Upper lobe of left lung (tissue), 6 donors: Measurements from ENCODE around the gene PHGDH. TPM values are rescaled to one million over a fixed set of nuclear protein-coding genes. Genes with fewer than 3 reads are reported as not detected.

Experiments
- ATAC-seq, 2 donors: fragments of 200-7000 bp; cut with Tn5 transposase; one replicate each; pipeline ENCODE4 v1.9.1; 2022; ENCODE audit warnings: mild to moderate bottlenecking in 2 of 2, moderate library complexity in 2 of 2; ENCODE audit not compliant: low FRiP score in 2 of 2
- DNase-seq, 2 donors: peaks; one replicate each; pipeline ENCODE4 v3.0.0-alpha.2; 2019 to 2020
- H3K27ac ChIP-seq, 4 donors: fragments of 200-600 bp; sonication (generic); one replicate each; pipeline ENCODE4 v1.5.1; 2016 to 2019
- H3K27me3 ChIP-seq, 4 donors: fragments of 200-600 bp; sonication (generic); one replicate each; pipeline ENCODE4 v1.5.1; 2017 to 2019
- H3K36me3 ChIP-seq, 4 donors: fragments of 200-600 bp; sonication (generic); one replicate each; pipeline ENCODE4 v1.5.1; 2016 to 2019
- H3K4me1 ChIP-seq, 4 donors: fragments of 200-600 bp; sonication (generic); one replicate each; pipeline ENCODE4 v1.5.1; 2018 to 2019
- H3K4me3 ChIP-seq, 4 donors: fragments of 200-600 bp; sonication (generic); one replicate each; pipeline ENCODE4 v1.5.1; 2017 to 2019; ENCODE audit warnings: mild to moderate bottlenecking in 2 of 4, moderate library complexity in 1 of 4
- H3K9me3 ChIP-seq, 4 donors: fragments of 200-600 bp; sonication (generic); one replicate each; pipeline ENCODE4 v1.5.1; 2018 to 2019
- EP300 ChIP-seq, 4 donors: sonication (generic); formaldehyde crosslinking; IDR thresholded peaks; one replicate each; pipeline ENCODE4 v1.5.1; 2017; ENCODE audit warnings: antibody characterized with exemption in 4 of 4, control low read depth in 2 of 4
- POLR2A ChIP-seq, 4 donors: fragments of 450-650 bp; IDR thresholded peaks; one replicate each; pipeline ENCODE4 v1.5.1; 2016 to 2017; ENCODE audit warnings: antibody characterized with exemption in 4 of 4, mild to moderate bottlenecking in 2 of 4
- POLR2AphosphoS5 ChIP-seq, 2 donors: sonication (generic); formaldehyde crosslinking; IDR thresholded peaks; one replicate each; pipeline ENCODE4 v1.5.1; 2017; ENCODE audit warnings: antibody characterized with exemption in 2 of 2
- WGBS, 2 donors: methylation state at CpG; one replicate each; pipeline ENCODE4 v1.1.5; 2017 to 2018; 5-methylcytosine and 5-hydroxymethylcytosine counted together
- total RNA-seq, 6 donors: library from RNA; depleted of rRNA in 4 of 6; stranded (reverse); fragments of >200 nt in 4 of 6; gene quantifications; one replicate each; pipeline versions ENCODE4 v1.1.0 to v1.2.1, GENCODE V29; 2016 to 2021
- TF ChIP-seq, protein P1 (sequence below), 6 experiments: fragments of 450-650 bp in 4 of 6; fragments of 200-600 bp in 2 of 6; sonication (generic) in 2 of 6; IDR thresholded peaks; one replicate each; pipeline ENCODE4 v1.5.1; 2016 to 2019; ENCODE audit warnings: antibody characterized with exemption in 6 of 6
- donor health status: DM: no; HTN: no; CAD: no; lungs with moderate emphysema.
- donor health status: DM: no; HTN: yes; CAD: no; lungs with severe emphysema.

The PHGDH gene
- total RNA-seq, 6 donors from 2014 or later = 12.4 to 60.8 (median 21.7) TPM

- no peak overlapping the region for H3K27ac ChIP-seq
- TF ChIP-seq POLR2A (IDR thresholded peaks at IDR 0.05) (no peak), EP300 (IDR thresholded peaks at IDR 0.05) (no peak), POLR2AphosphoS5 (IDR thresholded peaks at IDR 0.05) (no peak)
- TF ChIP-seq, protein P1, sequence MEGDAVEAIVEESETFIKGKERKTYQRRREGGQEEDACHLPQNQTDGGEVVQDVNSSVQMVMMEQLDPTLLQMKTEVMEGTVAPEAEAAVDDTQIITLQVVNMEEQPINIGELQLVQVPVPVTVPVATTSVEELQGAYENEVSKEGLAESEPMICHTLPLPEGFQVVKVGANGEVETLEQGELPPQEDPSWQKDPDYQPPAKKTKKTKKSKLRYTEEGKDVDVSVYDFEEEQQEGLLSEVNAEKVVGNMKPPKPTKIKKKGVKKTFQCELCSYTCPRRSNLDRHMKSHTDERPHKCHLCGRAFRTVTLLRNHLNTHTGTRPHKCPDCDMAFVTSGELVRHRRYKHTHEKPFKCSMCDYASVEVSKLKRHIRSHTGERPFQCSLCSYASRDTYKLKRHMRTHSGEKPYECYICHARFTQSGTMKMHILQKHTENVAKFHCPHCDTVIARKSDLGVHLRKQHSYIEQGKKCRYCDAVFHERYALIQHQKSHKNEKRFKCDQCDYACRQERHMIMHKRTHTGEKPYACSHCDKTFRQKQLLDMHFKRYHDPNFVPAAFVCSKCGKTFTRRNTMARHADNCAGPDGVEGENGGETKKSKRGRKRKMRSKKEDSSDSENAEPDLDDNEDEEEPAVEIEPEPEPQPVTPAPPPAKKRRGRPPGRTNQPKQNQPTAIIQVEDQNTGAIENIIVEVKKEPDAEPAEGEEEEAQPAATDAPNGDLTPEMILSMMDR (IDR thresholded peaks at IDR 0.05) = no peak
- H3K27me3 ChIP-seq = no peaks in the 10 kb centered on the region
- H3K4me1 ChIP-seq = no peaks in the 10 kb centered on the region
- no peaks in the 10 kb centered on the region for H3K9me3 ChIP-seq
- DNase-seq = no peak
- ATAC-seq = no peak
- 59 to 64% methylated on average over 4 of the region's 4 CpGs for WGBS, 2 donors
- no peaks in the 10 kb centered on the region for H3K36me3 ChIP-seq
- H3K4me3 ChIP-seq = no peak overlapping the region
These were observed 36.3 kb downstream of the PHGDH start for GRCh38 chr1:119748040-119748439.

DNA sequence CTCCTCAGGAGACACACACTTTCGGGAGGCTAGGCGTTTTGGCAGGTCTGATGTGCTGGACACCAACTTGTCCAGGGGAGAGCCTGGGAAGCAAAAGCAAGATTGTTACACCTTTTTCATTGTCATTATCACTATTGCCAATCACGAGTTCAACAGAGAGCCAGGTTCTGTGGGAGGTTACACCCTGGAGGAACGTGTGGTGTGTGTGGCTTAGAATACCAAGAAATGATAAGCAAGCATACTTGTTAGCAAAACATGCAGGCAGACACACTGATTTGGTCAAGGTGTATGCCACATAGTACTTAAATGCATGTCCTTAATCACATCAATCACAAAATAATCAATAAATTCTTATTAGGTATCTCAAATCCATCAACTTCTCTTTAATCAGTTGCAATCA lies 40.9 kb downstream of the PHGDH start:
- H3K9me3 ChIP-seq = no peaks in the 10 kb centered on the region
- no peaks in the 10 kb centered on the region for H3K4me1 ChIP-seq
- no peaks in the 10 kb centered on the region for H3K27me3 ChIP-seq
- ATAC-seq = no peak
- no peak overlapping the region for H3K4me3 ChIP-seq
- TF ChIP-seq POLR2A (IDR thresholded peaks at IDR 0.05) = no peak
- TF ChIP-seq POLR2AphosphoS5 (IDR thresholded peaks at IDR 0.05) = no peak
- TF ChIP-seq, protein P1 (IDR thresholded peaks at IDR 0.05) = no peak
- TF ChIP-seq EP300 (IDR thresholded peaks at IDR 0.05) = no peak
- no peaks in the 10 kb centered on the region for H3K36me3 ChIP-seq
- H3K27ac ChIP-seq = no peak overlapping the region
- WGBS, 2 donors = 87 to 90% methylated on average over 4 of the region's 4 CpGs
- DNase-seq = no peak

DNA sequence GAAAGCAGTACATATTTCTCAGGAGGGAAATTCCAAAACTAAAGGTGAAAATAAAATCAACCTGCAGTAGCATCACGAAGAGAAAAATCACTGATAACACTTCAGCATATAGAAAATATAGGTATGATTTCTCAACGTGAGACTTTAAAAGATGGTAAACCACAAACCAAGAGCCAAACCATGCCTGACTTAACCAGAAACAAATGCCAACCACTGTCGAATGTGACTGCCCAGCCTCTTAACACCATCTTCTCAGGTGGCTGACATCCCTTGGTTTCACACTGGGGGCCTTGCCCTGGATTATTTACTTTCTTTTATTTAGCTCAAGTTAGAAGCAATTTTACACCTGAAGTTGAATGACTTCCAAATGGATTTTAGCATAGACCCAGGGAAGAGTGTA lies 46.9 kb downstream of the PHGDH start:
- TF ChIP-seq, protein P1 (IDR thresholded peaks at IDR 0.05) = no peak
- TF ChIP-seq EP300 (IDR thresholded peaks at IDR 0.05) (no peak), POLR2A (IDR thresholded peaks at IDR 0.05) (no peak)
- no peak for DNase-seq
- H3K4me3 ChIP-seq = no peak overlapping the region
- no peaks in the 10 kb centered on the region for H3K9me3 ChIP-seq
- WGBS, 2 donors = 68 to 72% methylated on average over 3 of the region's 3 CpGs
- no peaks in the 10 kb centered on the region for H3K4me1 ChIP-seq
- H3K27ac ChIP-seq = no peak overlapping the region
- ATAC-seq = no peak
- H3K36me3 ChIP-seq = no peaks in the 10 kb centered on the region
- no peaks in the 10 kb centered on the region for H3K27me3 ChIP-seq

DNA sequence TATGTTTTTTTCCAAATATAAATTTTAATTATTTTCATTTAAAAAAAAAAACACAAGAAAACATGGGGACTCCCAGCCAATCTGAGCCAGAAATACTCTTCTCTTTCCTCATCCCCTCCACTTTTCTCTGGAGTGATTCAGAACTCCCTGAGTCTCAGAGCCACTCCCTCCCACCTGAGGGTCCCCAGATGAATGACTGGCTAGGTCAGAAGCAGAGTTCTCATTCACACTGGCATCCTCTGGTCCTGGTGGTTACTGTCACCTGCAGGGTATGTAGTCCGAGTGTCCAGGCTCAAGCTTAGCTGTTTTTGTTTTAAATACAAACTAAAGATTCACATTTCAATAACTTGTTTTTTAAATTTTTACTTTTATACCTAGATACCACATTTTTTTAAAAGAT lies 50.7 kb downstream of the PHGDH start:
- DNase-seq = no peak
- H3K27ac ChIP-seq = no peak overlapping the region
- ATAC-seq = no peak
- H3K9me3 ChIP-seq = peaks cover 0 to 4% (median 0%) of the 10 kb centered on the region in 4 donors
- H3K36me3 ChIP-seq = no peaks in the 10 kb centered on the region
- no peaks in the 10 kb centered on the region for H3K27me3 ChIP-seq
- WGBS, 2 donors = 96 to 100% methylated on average over 1 of the region's 1 CpG
- TF ChIP-seq POLR2AphosphoS5 (IDR thresholded peaks at IDR 0.05) (no peak), EP300 (IDR thresholded peaks at IDR 0.05) (no peak), POLR2A (IDR thresholded peaks at IDR 0.05) (no peak)
- TF ChIP-seq, protein P1 (IDR thresholded peaks at IDR 0.05) = no peak
- no peak overlapping the region for H3K4me3 ChIP-seq
- peaks cover 0 to 6% (median 2%) of the 10 kb centered on the region in 4 donors for H3K4me1 ChIP-seq

DNA sequence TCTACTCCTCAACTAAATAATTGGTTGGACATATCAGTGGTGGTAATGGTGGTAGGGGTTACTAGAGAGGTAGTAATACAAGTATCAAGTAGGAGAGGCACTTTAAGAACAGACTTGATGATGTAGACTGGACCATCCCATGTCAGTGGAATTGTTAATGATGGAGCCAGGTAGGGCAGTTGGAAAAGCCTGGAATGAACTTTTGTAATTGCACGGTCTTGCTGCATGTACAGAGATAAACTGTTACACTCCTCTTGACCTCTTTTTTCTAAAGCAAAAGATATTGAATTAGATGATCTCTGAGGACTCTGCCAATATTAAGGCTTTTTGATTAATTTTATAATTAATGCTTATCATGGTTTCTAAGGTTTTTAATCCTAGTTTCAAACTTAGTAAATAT lies 51.2 kb downstream of the PHGDH start:
- 79 to 83% methylated on average over 1 of the region's 1 CpG for WGBS, 2 donors
- Histone ChIP-seq H3K27ac (no peak overlapping the region), H3K27me3 (no peaks in the 10 kb centered on the region), H3K4me1 (peaks cover 0 to 6% (median 2%) of the 10 kb centered on the region in 4 donors), H3K36me3 (no peaks in the 10 kb centered on the region), H3K9me3 (peaks cover 0 to 4% (median 0%) of the 10 kb centered on the region in 4 donors), H3K4me3 (no peak overlapping the region)
- DNase-seq (no peak), ATAC-seq (no peak)
- TF ChIP-seq EP300 (IDR thresholded peaks at IDR 0.05) (no peak), POLR2A (IDR thresholded peaks at IDR 0.05) (no peak), POLR2AphosphoS5 (IDR thresholded peaks at IDR 0.05) (no peak)
- TF ChIP-seq, protein P1 (IDR thresholded peaks at IDR 0.05) = no peak
